Umbilical cord (tissue), 1 donor: ENCODE results near the gene TFAP2B. TPM values are rescaled to one million over a fixed set of nuclear protein-coding genes. Genes with fewer than 3 reads are reported as not detected.

Experiments used
- total RNA-seq: library from RNA; depleted of rRNA; stranded (reverse); fragments of >200 nt; gene quantifications from one replicate; pipeline ENCODE4 v1.2.3, GENCODE V29; 2014; ENCODE audit warnings: low replicate concordance; ENCODE audit not compliant: insufficient read depth

Gene TFAP2B
- total RNA-seq, 1 donor from 2014 or later, result 1.4 TPM

Other genes with a start within 250 kb of the TFAP2B start
- not detected for gene TFAP2D, start 105.3 kb upstream of the TFAP2B start, total RNA-seq